ENCODE data around the gene MKS1.

The MKS1 gene

GRCh38 chr17:58205936-58206335 lies 13.1 kb downstream of the MKS1 start:
- no peak for FAIRE-seq
- no peak for DNase-seq (ENCODE audit: insufficient read length, low spot score)

- FAIRE-seq, result no peak
- DNase-seq (ENCODE audit: insufficient read length, low spot score), result no peak
Observed at GRCh38 chr17:58204796-58205195, 14.3 kb downstream of the MKS1 start.

- no peak for DNase-seq (ENCODE audit: insufficient read length, low spot score)
- peak; percentile 4 for FAIRE-seq
Observed at GRCh38 chr17:58202859-58203258, 16.2 kb downstream of the MKS1 start.

- DNase-seq (ENCODE audit: insufficient read length, low spot score), result peak; percentile 67
- FAIRE-seq, result peak; percentile 89
Observed at GRCh38 chr17:58200024-58200633, 18.9 kb downstream of the MKS1 start.

GRCh38 chr17:58196610-58197009 lies 22.4 kb downstream of the MKS1 start:
- no peak for DNase-seq (ENCODE audit: insufficient read length, low spot score)
- FAIRE-seq, result no peak

GRCh38 chr17:58195518-58196123 lies 23.4 kb downstream of the MKS1 start:
- no peak for DNase-seq (ENCODE audit: insufficient read length, low spot score)
- peak; percentile 65 for FAIRE-seq

- no peak for FAIRE-seq
Observed at GRCh38 chr17:58193641-58194255, 25.3 kb downstream of the MKS1 start.

GRCh38 chr17:58192612-58193011 lies 26.4 kb downstream of the MKS1 start, which contains the start of gene EPX:
TSS of gene EPX (plus strand) at chr17:58192726. CDS start at chr17:58192847, 121 bp downstream.
- FAIRE-seq, result no peak
- no peak for DNase-seq (ENCODE audit: insufficient read length, low spot score)

More at GRCh38 chr17:58193641-58194255, 25.3 kb downstream of the MKS1 start:
- DNase-seq (ENCODE audit: insufficient read length, low spot score), result no peak

- FAIRE-seq, result peak; percentile 4
Observed at GRCh38 chr17:58191241-58191896, 27.7 kb downstream of the MKS1 start.

GRCh38 chr17:58189436-58190146 lies 29.5 kb downstream of the MKS1 start:
- DNase-seq (ENCODE audit: insufficient read length, low spot score) (peak; percentile 92), FAIRE-seq (peak; percentile 80)

More at GRCh38 chr17:58191241-58191896, 27.7 kb downstream of the MKS1 start:
- no peak for DNase-seq (ENCODE audit: insufficient read length, low spot score)

- FAIRE-seq, result no peak
- no peak for DNase-seq (ENCODE audit: insufficient read length, low spot score)
Observed at GRCh38 chr17:58187675-58188074, 31.4 kb downstream of the MKS1 start.

GRCh38 chr17:58187063-58187462 lies 32.0 kb downstream of the MKS1 start:
- DNase-seq (ENCODE audit: insufficient read length, low spot score) (no peak), FAIRE-seq (peak; percentile 38)

GRCh38 chr17:58186591-58186990 lies 32.5 kb downstream of the MKS1 start:
- DNase-seq (ENCODE audit: insufficient read length, low spot score) (no peak), FAIRE-seq (no peak)

GRCh38 chr17:58184986-58185761 lies 33.9 kb downstream of the MKS1 start:
- FAIRE-seq, result peak; percentile 42

GRCh38 chr17:58184308-58184985 lies 34.6 kb downstream of the MKS1 start:
- FAIRE-seq (peak; percentile 93), DNase-seq (ENCODE audit: insufficient read length, low spot score) (peak; percentile 94)

More at GRCh38 chr17:58184986-58185761, 33.9 kb downstream of the MKS1 start:
- DNase-seq (ENCODE audit: insufficient read length, low spot score), result no peak

GRCh38 chr17:58183514-58183913 lies 35.5 kb downstream of the MKS1 start:
- FAIRE-seq (no peak), DNase-seq (ENCODE audit: insufficient read length, low spot score) (no peak)

GRCh38 chr17:58181796-58182195 lies 37.3 kb downstream of the MKS1 start:
- DNase-seq (ENCODE audit: insufficient read length, low spot score) (no peak), FAIRE-seq (peak; percentile 76)

- FAIRE-seq, result no peak
- no peak for DNase-seq (ENCODE audit: insufficient read length, low spot score)
Observed at GRCh38 chr17:58176200-58176599, 42.9 kb downstream of the MKS1 start.

- no peak for DNase-seq (ENCODE audit: insufficient read length, low spot score)
- FAIRE-seq, result no peak
Observed at GRCh38 chr17:58174871-58175270, 44.2 kb downstream of the MKS1 start.
